Prostate gland (tissue), 2 donors: ENCODE data around the gene ATP5F1D. TPM values are rescaled to one million over a fixed set of nuclear protein-coding genes. Genes with fewer than 3 reads are reported as not detected.
A peak's percentile ranks its signal among the peaks of the same experiment; 100 is the strongest.

Experiments used
- DNase-seq: peaks from one replicate; pipeline ENCODE4 v3.0.0-alpha.2; 2019; ENCODE audit warnings: low spot score
- H3K27ac ChIP-seq, 2 donors: fragments of 200-600 bp; sonication (generic); 2 replicates each; pipeline ENCODE4 v1.5.1; 2017 to 2019
- H3K27me3 ChIP-seq: fragments of 200-600 bp; sonication (generic); replicated peaks from 2 replicates; pipeline ENCODE4 v1.5.1; 2019; ENCODE audit not compliant: insufficient read depth
- H3K36me3 ChIP-seq, 2 donors: fragments of 200-600 bp; sonication (generic); 1 replicate in 1 of 2; 2 replicates in 1 of 2; pipeline versions ENCODE4 v1.5.1 to v1.8.1; 2017 to 2019
- H3K4me1 ChIP-seq: fragments of 200-600 bp; sonication (generic); replicated peaks from 2 replicates; pipeline ENCODE4 v1.5.1; 2019
- H3K4me3 ChIP-seq, 2 donors: fragments of 200-600 bp; sonication (generic); 2 replicates each; pipeline ENCODE4 v1.5.1; 2017 to 2019
- H3K9me3 ChIP-seq: fragments of 200-600 bp; sonication (generic); 2 replicates; pipeline ENCODE4 v1.5.1; 2017
- POLR2A ChIP-seq: fragments of 450-650 bp; IDR thresholded peaks from one replicate; pipeline ENCODE4 v1.6.1; 2016; ENCODE audit warnings: antibody characterized with exemption, mild to moderate bottlenecking
- POLR2AphosphoS5 ChIP-seq: sonication (generic); formaldehyde crosslinking; IDR thresholded peaks from one replicate; pipeline ENCODE4 v1.6.1; 2017; ENCODE audit warnings: antibody characterized with exemption
- WGBS: methylation state at CpG from one replicate; pipeline ENCODE4 v1.1.5; 2018; 5-methylcytosine and 5-hydroxymethylcytosine counted together
- intact Hi-C: fragments of 100-400 bp; cut with DNase I; formaldehyde crosslinking; loops from one replicate; pipeline ENCODE4 v1.14.2; 2022
- total RNA-seq, 2 donors: library from RNA; depleted of rRNA; stranded (reverse); fragments of >200 nt; gene quantifications; one replicate each; pipeline ENCODE4 v1.1.0, GENCODE V29; 2016
- TF ChIP-seq, protein P1 (sequence below), 4 experiments: fragments of 200-600 bp in 2 of 4; fragments of 450-650 bp in 2 of 4; sonication (generic) in 2 of 4; IDR thresholded peaks; 1 replicate in 3 of 4; 2 replicates in 1 of 4; pipeline ENCODE4 v1.5.1; 2016 to 2019; ENCODE audit warnings: antibody characterized with exemption in 4 of 4, mild to moderate bottlenecking in 2 of 4, moderate library complexity in 2 of 4

Gene ATP5F1D
- total RNA-seq, 2 donors from 2014 or later, result 109 to 151 TPM

DNA sequence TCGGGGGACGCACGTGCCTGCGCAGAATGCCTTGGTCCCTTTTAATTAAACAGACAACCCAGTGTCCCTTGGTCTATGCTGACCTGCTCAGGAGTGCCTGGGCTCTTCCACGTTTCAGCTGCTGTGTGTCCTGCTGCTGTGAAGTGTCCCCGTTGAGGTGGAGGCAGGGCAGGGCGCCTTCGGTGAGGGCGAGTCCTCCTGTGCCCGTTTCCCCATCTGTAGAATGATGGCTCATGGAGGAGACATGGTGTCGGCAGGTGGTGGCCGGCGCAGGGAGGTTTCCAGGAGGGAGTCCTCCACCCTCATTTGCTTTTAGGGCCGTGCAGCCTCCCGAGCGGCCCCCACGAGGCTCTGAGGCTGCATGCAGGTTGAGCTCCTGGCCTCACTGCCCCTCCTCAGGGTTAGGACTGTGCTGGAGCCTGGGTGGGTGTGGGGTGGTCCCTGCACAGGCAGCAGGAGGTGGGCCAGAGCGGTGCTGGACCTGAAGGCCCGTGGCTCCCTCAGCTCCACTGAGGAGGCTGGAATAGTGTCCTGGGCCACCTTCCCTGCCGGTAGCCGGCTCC is 27.2 kb upstream of the ATP5F1D start:
- H3K9me3 ChIP-seq, result no peaks in the 10 kb centered on the region
- H3K36me3 ChIP-seq, result no peaks in the 10 kb centered on the region
- H3K27ac ChIP-seq, result peak overlapping the region; percentile 80 to 84
- H3K4me3 ChIP-seq, result no peak overlapping the region
- peaks cover 39% of the 10 kb centered on the region for H3K4me1 ChIP-seq
- TF ChIP-seq, protein P1, sequence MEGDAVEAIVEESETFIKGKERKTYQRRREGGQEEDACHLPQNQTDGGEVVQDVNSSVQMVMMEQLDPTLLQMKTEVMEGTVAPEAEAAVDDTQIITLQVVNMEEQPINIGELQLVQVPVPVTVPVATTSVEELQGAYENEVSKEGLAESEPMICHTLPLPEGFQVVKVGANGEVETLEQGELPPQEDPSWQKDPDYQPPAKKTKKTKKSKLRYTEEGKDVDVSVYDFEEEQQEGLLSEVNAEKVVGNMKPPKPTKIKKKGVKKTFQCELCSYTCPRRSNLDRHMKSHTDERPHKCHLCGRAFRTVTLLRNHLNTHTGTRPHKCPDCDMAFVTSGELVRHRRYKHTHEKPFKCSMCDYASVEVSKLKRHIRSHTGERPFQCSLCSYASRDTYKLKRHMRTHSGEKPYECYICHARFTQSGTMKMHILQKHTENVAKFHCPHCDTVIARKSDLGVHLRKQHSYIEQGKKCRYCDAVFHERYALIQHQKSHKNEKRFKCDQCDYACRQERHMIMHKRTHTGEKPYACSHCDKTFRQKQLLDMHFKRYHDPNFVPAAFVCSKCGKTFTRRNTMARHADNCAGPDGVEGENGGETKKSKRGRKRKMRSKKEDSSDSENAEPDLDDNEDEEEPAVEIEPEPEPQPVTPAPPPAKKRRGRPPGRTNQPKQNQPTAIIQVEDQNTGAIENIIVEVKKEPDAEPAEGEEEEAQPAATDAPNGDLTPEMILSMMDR (IDR thresholded peaks at IDR 0.05), result no peak
- TF ChIP-seq POLR2AphosphoS5 (no peak), POLR2A (no peak)
- no peak for DNase-seq
- no peaks in the 10 kb centered on the region for H3K27me3 ChIP-seq
- 35% methylated on average over 18 of the region's 21 CpGs for WGBS
- intact Hi-C loops, result no loop called here

DNA sequence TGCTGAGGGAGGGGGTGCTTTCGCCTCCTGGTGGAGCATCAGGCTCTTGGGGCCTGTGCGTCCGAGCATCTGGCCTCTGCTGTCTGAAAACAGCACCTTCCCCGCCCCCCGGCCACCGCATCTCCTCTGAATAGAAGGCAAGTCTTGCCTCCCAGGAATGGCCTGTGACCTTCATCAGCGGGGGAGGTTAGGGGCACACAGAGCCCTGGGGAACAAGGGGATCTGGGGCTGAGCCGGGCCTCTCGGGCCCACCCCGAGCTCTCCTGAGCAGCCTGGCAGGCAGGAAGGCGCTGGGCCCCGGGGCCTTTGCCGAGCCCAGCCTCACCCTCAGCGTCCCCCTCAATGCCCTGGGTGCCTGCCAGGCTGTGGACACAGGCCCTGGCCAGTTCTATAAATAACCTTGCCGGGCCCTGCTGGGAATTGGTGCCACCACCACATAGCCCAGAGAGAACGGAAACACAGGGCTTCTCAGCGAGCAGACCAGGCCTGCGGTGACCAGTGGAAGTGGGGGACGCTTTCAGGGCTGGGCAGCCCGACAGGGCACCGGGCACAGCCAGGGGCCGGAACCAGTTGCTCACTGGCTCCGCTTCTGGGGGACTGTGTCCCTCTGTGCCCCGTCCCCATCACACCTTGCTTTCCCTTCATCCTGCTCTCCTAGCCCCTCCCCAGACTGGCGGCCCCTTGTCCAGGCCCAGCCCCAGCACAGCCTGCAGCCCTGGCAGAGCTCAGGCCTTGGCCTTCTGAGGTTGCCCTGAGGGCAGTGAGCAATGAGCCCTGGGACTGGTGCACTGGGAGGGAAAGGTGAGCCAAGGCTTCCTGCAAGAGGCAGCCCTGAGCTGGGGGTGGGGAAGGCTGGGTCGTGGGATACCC is 26.5 kb upstream of the ATP5F1D start:
- 48% methylated on average over 26 of the region's 26 CpGs for WGBS
- Histone ChIP-seq H3K36me3 (no peaks in the 10 kb centered on the region), H3K27me3 (no peaks in the 10 kb centered on the region), H3K27ac (peak overlapping the region; percentile 80 to 84), H3K9me3 (no peaks in the 10 kb centered on the region), H3K4me1 (peaks cover 34% of the 10 kb centered on the region), H3K4me3 (no peak overlapping the region)
- DNase-seq, result no peak
- intact Hi-C loops, result no loop called here
- TF ChIP-seq POLR2A (no peak), POLR2AphosphoS5 (no peak)
- TF ChIP-seq, protein P1 (IDR thresholded peaks at IDR 0.05), result no peak

DNA sequence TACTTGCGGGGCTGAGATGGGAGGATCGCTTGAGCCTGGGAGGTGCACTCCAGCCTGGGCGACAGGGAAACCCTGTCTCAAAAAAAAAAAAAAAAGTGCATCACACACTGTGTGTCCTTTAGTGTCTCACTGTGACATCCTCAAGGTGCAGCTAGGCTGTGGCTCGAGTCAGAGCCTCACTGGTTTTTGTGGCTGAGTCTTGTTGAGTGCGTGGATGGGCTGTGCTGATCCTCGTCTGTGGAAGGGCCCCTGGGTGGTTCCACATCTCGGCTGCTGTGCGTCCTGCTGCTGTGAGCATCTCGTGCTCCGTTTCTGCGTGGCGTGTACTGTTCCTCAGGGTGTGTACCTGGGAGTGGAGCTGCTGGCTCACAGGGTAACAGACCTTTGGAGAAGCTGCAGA is 24.8 kb upstream of the ATP5F1D start:
- intact Hi-C loops, result no loop called here
- TF ChIP-seq POLR2AphosphoS5 (no peak), POLR2A (no peak)
- TF ChIP-seq, protein P1 (IDR thresholded peaks at IDR 0.05), result no peak
- Histone ChIP-seq H3K9me3 (no peaks in the 10 kb centered on the region), H3K27me3 (no peaks in the 10 kb centered on the region), H3K36me3 (no peaks in the 10 kb centered on the region), H3K27ac (no peak overlapping the region), H3K4me1 (peaks cover 25% of the 10 kb centered on the region), H3K4me3 (no peak overlapping the region)
- 80% methylated on average over 12 of the region's 12 CpGs for WGBS
- DNase-seq, result no peak

DNA sequence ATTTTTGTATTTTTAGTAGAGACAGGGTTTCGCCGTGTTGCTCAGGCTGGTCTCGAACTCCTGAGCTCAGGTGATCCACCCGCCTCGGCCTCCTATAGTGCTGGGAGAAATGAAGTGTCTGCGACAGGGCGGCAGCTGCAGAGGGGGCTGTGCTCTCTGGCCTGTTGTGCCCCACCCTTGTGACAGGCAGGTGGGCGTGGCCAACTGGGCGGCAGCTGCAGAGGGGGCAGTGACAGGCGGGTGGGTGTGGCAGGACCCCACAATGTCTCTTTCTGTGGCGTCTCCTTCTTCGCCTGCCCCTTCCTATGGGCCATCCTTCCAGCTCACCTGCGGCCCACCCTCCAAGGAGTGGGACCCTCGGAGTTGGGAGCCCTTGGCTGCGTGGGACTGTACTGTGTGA is 24.2 kb upstream of the ATP5F1D start:
- intact Hi-C loops, result no loop called here
- Histone ChIP-seq H3K9me3 (no peaks in the 10 kb centered on the region), H3K4me3 (no peak overlapping the region), H3K27me3 (no peaks in the 10 kb centered on the region), H3K36me3 (no peaks in the 10 kb centered on the region), H3K27ac (no peak overlapping the region), H3K4me1 (peaks cover 23% of the 10 kb centered on the region)
- no peak for DNase-seq
- TF ChIP-seq, protein P1 (IDR thresholded peaks at IDR 0.05), result no peak
- no peak for TF ChIP-seq POLR2A
- TF ChIP-seq POLR2AphosphoS5, result no peak
- WGBS, result 88% methylated on average over 11 of the region's 15 CpGs
